WTC11 (cell line): ENCODE results near the gene COA8. TPM values are rescaled to one million over a fixed set of nuclear protein-coding genes. Genes with fewer than 3 reads are reported as not detected.

Source experiments
- ATAC-seq: fragments of 200-7000 bp; cut with Tn5 transposase; 2 replicates; pipeline ENCODE4 v1.10.0; 2021; ENCODE audit warnings: mild to moderate bottlenecking, moderate library complexity
- CTCF ChIA-PET: fragments of 300-600 bp; sonication (Branson Sonifier 250); formaldehyde crosslinking; loops from one replicate; lab custom pipeline; 2021; ENCODE audit warnings: antibody characterized with exemption; lab: Charles Lee
- POLR2A ChIA-PET: fragments of 350-600 bp; sonication (Branson Sonifier 250); formaldehyde crosslinking; loops from one replicate; lab custom pipeline; 2021; ENCODE audit warnings: antibody characterized with exemption; lab: Charles Lee
- DNase-seq: peaks from one replicate; pipeline ENCODE4 v3.0.0; 2021; ENCODE audit warnings: low spot score
- H3K27ac Mint-ChIP-seq: 2 replicates; pipeline ENCODE4 v1.8.0; 2021; ENCODE audit warnings: mixed read lengths
- H3K27me3 Mint-ChIP-seq: 2 replicates; pipeline ENCODE4 v1.8.0; 2021; ENCODE audit warnings: low read depth, mild to moderate bottlenecking, moderate library complexity, mixed read lengths
- H3K36me3 Mint-ChIP-seq: 2 replicates; pipeline ENCODE4 v1.8.0; 2021; ENCODE audit warnings: mixed read lengths
- H3K4me1 Mint-ChIP-seq: 2 replicates; pipeline ENCODE4 v1.8.0; 2022; ENCODE audit warnings: mixed read lengths
- H3K4me3 Mint-ChIP-seq: 2 replicates; pipeline ENCODE4 v1.8.0; 2021; ENCODE audit warnings: mild to moderate bottlenecking, moderate library complexity, mixed read lengths
- H3K9me3 Mint-ChIP-seq: 2 replicates; pipeline ENCODE4 v1.8.0; 2021; ENCODE audit warnings: mixed read lengths
- ATF1 ChIP-seq: sonication (generic); formaldehyde crosslinking; IDR thresholded peaks from 2 replicates; pipeline ENCODE4 v1.8.1; 2023; ENCODE audit warnings: mild to moderate bottlenecking, moderate library complexity, missing genetic modification reagents
- CDX4 ChIP-seq: fragments of 250-450 bp; sonication (Bioruptor Pico); IDR thresholded peaks from 2 replicates; pipeline ENCODE4 v1.9.0; 2021; ENCODE audit warnings: moderate library complexity, mild to moderate bottlenecking, inconsistent platforms, borderline replicate concordance
- GRHL2 ChIP-seq: fragments of 250-450 bp; sonication (Bioruptor Pico); IDR thresholded peaks from 2 replicates; pipeline ENCODE4 v1.8.0; 2022; ENCODE audit warnings: mild to moderate bottlenecking, moderate library complexity; ENCODE audit not compliant: insufficient replicate concordance, severe bottlenecking
- IRF2 ChIP-seq: sonication (generic); formaldehyde crosslinking; IDR thresholded peaks from 2 replicates; pipeline ENCODE4 v1.8.0; 2022; ENCODE audit warnings: low read depth, missing genetic modification reagents, borderline replicate concordance
- JUN ChIP-seq: sonication (generic); formaldehyde crosslinking; IDR thresholded peaks from 2 replicates; pipeline ENCODE4 v1.8.0; 2023; ENCODE audit warnings: mild to moderate bottlenecking, missing genetic modification reagents
- NFE2L1 ChIP-seq: sonication (generic); formaldehyde crosslinking; IDR thresholded peaks from 2 replicates; pipeline ENCODE4 v1.8.1; 2023; ENCODE audit warnings: missing genetic modification reagents
- NFYB ChIP-seq: sonication (generic); formaldehyde crosslinking; conservative IDR thresholded peaks from 2 replicates; pipeline ENCODE4 v1.8.0; 2022; ENCODE audit warnings: low read depth, missing genetic modification reagents
- RORB ChIP-seq: fragments of 250-450 bp; sonication (Bioruptor Pico); IDR thresholded peaks from 2 replicates; pipeline ENCODE4 v1.9.0; 2021; ENCODE audit warnings: mild to moderate bottlenecking
- SMAD4 ChIP-seq: sonication (generic); formaldehyde crosslinking; IDR thresholded peaks from 2 replicates; pipeline ENCODE4 v1.8.0; 2022; ENCODE audit warnings: mild to moderate bottlenecking, missing genetic modification reagents
- ZNF138 ChIP-seq: sonication (generic); formaldehyde crosslinking; conservative IDR thresholded peaks from 2 replicates; pipeline ENCODE4 v1.8.1; 2022; ENCODE audit warnings: mild to moderate bottlenecking, moderate library complexity, missing genetic modification reagents
- ZNF423 ChIP-seq: fragments of 250-450 bp; sonication (Bioruptor Pico); IDR thresholded peaks from 2 replicates; pipeline ENCODE4 v2.1.2; 2022; ENCODE audit warnings: mild to moderate bottlenecking, moderate library complexity
- total RNA-seq: library from RNA; stranded (reverse); gene quantifications from 3 replicates; pipeline ENCODE4 v1.2.3, GENCODE V29; 2021
- TF ChIP-seq, protein P1 (sequence below): sonication (generic); formaldehyde crosslinking; IDR thresholded peaks from 2 replicates; pipeline ENCODE4 v1.8.1; 2023; ENCODE audit warnings: mild to moderate bottlenecking, missing genetic modification reagents, borderline replicate concordance
- TF ChIP-seq, protein P2 (sequence below): fragments of 200-600 bp; IDR thresholded peaks from 2 replicates; pipeline ENCODE4 v1.8.0; 2022; ENCODE audit warnings: antibody characterized with exemption
- TF ChIP-seq, protein P3 (sequence below): sonication (generic); formaldehyde crosslinking; IDR thresholded peaks from 2 replicates; pipeline ENCODE4 v1.8.1; 2023; ENCODE audit warnings: mild to moderate bottlenecking, moderate library complexity, missing genetic modification reagents
- TF ChIP-seq, protein P4 (sequence below): sonication (generic); formaldehyde crosslinking; IDR thresholded peaks from 2 replicates; pipeline ENCODE4 v1.8.1; 2022; ENCODE audit warnings: missing genetic modification reagents, borderline replicate concordance
- TF ChIP-seq, protein P5 (sequence below): sonication (generic); formaldehyde crosslinking; IDR thresholded peaks from 2 replicates; pipeline ENCODE4 v1.8.0; 2022; ENCODE audit warnings: mild to moderate bottlenecking, missing genetic modification reagents

The COA8 gene
- total RNA-seq, 1 experiment from 2014 or later = 36.4 TPM

DNA sequence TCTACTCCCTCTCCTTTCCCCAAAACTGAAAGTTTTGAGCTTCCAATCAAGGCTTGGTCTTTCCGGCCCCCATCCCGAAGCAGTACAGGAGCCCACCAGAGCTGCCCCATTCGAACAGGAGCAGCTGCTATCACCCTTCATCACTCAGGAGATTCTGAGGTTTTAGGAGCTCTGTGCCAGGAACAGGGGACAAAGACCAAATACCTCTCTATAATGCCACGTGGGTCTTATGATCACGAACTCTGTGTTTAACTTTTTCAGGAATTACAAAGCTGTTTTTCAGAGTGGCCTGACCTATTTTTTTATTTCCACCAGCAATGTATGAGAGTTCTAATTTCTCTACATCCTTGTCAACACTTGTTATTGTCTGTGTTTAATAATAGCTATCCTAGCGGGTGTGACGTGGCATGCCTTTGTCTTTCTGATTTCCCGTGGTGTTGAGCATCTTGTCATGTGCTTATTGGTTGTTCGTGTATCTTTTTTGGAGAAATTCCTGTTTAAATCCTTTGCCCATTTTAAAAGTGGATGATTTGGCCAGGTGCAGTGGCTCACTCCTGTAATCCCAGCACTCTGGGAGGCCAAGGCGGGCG is 21.7 kb downstream of the COA8 start:
- ChIA-PET POLR2A (no interaction called here), CTCF (interaction anchor here (1.7 kb wide), 1 partner anchor 66 kb away, joined by 3 read pairs; no protein-coding TSS in a partner anchor)
- H3K27ac Mint-ChIP-seq = peak overlapping the region; percentile 67
- TF ChIP-seq ATF1 (CRISPR knock-in tag) (no peak), ZNF138 (CRISPR knock-in tag) (no peak), JUN (CRISPR knock-in tag) (no peak), CDX4 (CRISPR knock-in tag) (no peak), ZNF423 (CRISPR knock-in tag) (no peak), GRHL2 (no peak), SMAD4 (no peak), IRF2 (no peak), NFE2L1 (CRISPR knock-in tag) (no peak)
- TF ChIP-seq, protein P1, sequence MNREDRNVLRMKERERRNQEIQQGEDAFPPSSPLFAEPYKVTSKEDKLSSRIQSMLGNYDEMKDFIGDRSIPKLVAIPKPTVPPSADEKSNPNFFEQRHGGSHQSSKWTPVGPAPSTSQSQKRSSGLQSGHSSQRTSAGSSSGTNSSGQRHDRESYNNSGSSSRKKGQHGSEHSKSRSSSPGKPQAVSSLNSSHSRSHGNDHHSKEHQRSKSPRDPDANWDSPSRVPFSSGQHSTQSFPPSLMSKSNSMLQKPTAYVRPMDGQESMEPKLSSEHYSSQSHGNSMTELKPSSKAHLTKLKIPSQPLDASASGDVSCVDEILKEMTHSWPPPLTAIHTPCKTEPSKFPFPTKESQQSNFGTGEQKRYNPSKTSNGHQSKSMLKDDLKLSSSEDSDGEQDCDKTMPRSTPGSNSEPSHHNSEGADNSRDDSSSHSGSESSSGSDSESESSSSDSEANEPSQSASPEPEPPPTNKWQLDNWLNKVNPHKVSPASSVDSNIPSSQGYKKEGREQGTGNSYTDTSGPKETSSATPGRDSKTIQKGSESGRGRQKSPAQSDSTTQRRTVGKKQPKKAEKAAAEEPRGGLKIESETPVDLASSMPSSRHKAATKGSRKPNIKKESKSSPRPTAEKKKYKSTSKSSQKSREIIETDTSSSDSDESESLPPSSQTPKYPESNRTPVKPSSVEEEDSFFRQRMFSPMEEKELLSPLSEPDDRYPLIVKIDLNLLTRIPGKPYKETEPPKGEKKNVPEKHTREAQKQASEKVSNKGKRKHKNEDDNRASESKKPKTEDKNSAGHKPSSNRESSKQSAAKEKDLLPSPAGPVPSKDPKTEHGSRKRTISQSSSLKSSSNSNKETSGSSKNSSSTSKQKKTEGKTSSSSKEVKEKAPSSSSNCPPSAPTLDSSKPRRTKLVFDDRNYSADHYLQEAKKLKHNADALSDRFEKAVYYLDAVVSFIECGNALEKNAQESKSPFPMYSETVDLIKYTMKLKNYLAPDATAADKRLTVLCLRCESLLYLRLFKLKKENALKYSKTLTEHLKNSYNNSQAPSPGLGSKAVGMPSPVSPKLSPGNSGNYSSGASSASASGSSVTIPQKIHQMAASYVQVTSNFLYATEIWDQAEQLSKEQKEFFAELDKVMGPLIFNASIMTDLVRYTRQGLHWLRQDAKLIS (CRISPR knock-in tag) = no peak
- TF ChIP-seq, protein P2, sequence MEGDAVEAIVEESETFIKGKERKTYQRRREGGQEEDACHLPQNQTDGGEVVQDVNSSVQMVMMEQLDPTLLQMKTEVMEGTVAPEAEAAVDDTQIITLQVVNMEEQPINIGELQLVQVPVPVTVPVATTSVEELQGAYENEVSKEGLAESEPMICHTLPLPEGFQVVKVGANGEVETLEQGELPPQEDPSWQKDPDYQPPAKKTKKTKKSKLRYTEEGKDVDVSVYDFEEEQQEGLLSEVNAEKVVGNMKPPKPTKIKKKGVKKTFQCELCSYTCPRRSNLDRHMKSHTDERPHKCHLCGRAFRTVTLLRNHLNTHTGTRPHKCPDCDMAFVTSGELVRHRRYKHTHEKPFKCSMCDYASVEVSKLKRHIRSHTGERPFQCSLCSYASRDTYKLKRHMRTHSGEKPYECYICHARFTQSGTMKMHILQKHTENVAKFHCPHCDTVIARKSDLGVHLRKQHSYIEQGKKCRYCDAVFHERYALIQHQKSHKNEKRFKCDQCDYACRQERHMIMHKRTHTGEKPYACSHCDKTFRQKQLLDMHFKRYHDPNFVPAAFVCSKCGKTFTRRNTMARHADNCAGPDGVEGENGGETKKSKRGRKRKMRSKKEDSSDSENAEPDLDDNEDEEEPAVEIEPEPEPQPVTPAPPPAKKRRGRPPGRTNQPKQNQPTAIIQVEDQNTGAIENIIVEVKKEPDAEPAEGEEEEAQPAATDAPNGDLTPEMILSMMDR = no peak
- TF ChIP-seq, protein P3, sequence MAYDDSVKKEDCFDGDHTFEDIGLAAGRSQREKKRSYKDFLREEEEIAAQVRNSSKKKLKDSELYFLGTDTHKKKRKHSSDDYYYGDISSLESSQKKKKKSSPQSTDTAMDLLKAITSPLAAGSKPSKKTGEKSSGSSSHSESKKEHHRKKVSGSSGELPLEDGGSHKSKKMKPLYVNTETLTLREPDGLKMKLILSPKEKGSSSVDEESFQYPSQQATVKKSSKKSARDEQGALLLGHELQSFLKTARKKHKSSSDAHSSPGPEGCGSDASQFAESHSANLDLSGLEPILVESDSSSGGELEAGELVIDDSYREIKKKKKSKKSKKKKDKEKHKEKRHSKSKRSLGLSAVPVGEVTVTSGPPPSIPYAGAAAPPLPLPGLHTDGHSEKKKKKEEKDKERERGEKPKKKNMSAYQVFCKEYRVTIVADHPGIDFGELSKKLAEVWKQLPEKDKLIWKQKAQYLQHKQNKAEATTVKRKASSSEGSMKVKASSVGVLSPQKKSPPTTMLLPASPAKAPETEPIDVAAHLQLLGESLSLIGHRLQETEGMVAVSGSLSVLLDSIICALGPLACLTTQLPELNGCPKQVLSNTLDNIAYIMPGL (CRISPR knock-in tag) = no peak
- TF ChIP-seq, protein P4, sequence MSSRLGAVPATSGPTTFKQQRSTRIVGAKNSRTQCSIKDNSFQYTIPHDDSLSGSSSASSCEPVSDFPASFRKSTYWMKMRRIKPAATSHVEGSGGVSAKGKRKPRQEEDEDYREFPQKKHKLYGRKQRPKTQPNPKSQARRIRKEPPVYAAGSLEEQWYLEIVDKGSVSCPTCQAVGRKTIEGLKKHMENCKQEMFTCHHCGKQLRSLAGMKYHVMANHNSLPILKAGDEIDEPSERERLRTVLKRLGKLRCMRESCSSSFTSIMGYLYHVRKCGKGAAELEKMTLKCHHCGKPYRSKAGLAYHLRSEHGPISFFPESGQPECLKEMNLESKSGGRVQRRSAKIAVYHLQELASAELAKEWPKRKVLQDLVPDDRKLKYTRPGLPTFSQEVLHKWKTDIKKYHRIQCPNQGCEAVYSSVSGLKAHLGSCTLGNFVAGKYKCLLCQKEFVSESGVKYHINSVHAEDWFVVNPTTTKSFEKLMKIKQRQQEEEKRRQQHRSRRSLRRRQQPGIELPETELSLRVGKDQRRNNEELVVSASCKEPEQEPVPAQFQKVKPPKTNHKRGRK (CRISPR knock-in tag) = no peak
- TF ChIP-seq, all 79 proteins: peak for 0
- H3K4me1 Mint-ChIP-seq = no peaks in the 10 kb centered on the region
- H3K9me3 Mint-ChIP-seq = peaks cover 3% of the 10 kb centered on the region
- ATAC-seq (no peak), DNase-seq (no peak)
- H3K4me3 Mint-ChIP-seq = no peak overlapping the region
- H3K27me3 Mint-ChIP-seq = no peaks in the 10 kb centered on the region
- H3K36me3 Mint-ChIP-seq = peaks cover 26% of the 10 kb centered on the region

DNA sequence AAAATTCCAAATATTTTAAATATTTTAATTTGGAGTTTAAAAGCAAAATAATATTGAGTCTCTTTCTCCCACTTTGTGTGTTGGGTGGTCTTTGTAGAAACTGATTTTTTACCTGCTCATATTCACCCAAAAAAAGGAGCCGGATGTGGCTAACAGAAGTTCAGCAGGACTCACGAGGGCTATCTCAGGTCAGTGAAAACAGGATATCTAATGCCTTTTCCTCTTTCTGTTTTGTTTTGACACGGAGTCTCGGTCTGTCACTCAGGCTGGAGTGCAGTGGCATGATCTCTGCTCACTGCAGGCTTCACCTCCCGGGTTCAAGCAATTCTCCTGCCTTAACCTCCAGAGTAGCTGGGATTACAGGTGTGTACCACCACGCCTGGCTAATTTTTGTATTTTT is 30.8 kb downstream of the COA8 start:
- Mint-ChIP-seq H3K4me1 (peaks cover 14% of the 10 kb centered on the region), H3K36me3 (peaks cover 10% of the 10 kb centered on the region), H3K27me3 (no peaks in the 10 kb centered on the region), H3K27ac (peak overlapping the region; percentile 70), H3K9me3 (no peaks in the 10 kb centered on the region), H3K4me3 (no peak overlapping the region)
- ChIA-PET POLR2A (interaction anchor here (0.6 kb wide), 2 partner anchors 78 to 1830 kb away, joined by 3 to 4 read pairs; no protein-coding TSS in a partner anchor), CTCF (interaction anchor here (0.6 kb wide), 1 partner anchor 621 kb away, joined by 3 read pairs; no protein-coding TSS in a partner anchor)
- DNase-seq (no peak), ATAC-seq (no peak)
- no peak for TF ChIP-seq NFYB (CRISPR knock-in tag)
- TF ChIP-seq, protein P2 = no peak
- TF ChIP-seq, protein P5, sequence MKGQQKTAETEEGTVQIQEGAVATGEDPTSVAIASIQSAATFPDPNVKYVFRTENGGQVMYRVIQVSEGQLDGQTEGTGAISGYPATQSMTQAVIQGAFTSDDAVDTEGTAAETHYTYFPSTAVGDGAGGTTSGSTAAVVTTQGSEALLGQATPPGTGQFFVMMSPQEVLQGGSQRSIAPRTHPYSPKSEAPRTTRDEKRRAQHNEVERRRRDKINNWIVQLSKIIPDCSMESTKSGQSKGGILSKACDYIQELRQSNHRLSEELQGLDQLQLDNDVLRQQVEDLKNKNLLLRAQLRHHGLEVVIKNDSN = no peak
- no peak for TF ChIP-seq NFE2L1 (CRISPR knock-in tag)
- no peak for TF ChIP-seq RORB (CRISPR knock-in tag)
